Measurements from ENCODE around the gene METTL27. TPM values are rescaled to one million over a fixed set of nuclear protein-coding genes. Genes with fewer than 3 reads are reported as not detected.

METTL27 gene
- total RNA-seq, 4 donors from 2014 or later: 3.6 to 9.2 (median 9.0) TPM; not detected in 1

DNA sequence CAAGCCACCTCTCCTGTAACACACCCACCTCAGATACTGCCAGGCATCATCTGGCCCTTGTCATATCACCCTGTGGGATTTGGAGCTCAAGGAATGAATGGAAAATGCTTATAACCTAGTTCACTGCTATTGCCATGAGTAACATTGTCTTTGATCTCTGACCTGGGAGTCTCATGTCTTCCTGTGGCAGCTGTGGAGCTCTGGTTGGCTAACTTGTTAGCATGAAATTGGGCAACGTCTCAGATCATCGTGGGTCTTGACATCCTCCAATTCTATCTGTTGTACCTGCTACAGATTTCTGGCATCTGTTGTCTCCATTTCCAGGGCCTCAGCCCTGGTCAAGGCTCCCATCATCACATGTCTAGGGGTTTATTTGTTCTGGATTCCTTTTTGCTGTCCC is 16.5 kb upstream of the METTL27 start:
- Histone ChIP-seq H3K36me3 (no peaks in the 10 kb centered on the region), H3K9me3 (no peaks in the 10 kb centered on the region), H3K27ac (no peak overlapping the region), H3K27me3 (peaks cover 0 to 2% of the 10 kb centered on the region in 2 donors), H3K4me3 (no peak overlapping the region), H3K4me1 (peaks cover 0 to 8% (median 0%) of the 10 kb centered on the region in 4 donors)
- DNase-seq (ENCODE audit: low spot score in 2 of 2): no peak
- whole genome bisulfite sequencing, 2 donors: 75 to 81% methylated on average over 2 of the region's 2 CpGs
- TF ChIP-seq POLR2A (IDR thresholded peaks at IDR 0.05): no peak
- no peak for TF ChIP-seq CTCF (IDR thresholded peaks at IDR 0.05)
- TF ChIP-seq EP300 (IDR thresholded peaks at IDR 0.05): no peak

DNA sequence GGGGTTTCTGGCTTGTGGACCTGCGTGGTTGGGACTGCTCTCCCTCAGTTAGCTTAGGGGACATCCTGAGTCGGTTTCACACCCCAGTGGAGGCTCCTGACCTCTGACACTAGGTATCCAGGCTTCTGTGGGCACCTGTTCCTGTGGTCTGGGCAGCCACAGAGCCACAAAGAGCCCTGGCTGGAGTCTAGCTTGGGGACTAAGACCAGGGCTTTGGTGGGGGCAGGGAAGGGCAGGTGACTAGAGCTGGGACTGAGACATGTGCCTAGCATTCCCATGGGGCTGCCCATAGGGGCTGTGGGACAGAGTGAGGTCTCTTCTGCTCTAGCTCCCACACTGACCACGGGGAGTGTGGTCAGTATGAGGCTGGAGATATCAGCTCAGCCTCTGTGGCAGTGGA is 14.6 kb upstream of the METTL27 start:
- Histone ChIP-seq H3K9me3 (no peaks in the 10 kb centered on the region), H3K36me3 (no peaks in the 10 kb centered on the region), H3K27ac (no peak overlapping the region), H3K27me3 (peaks cover 0 to 2% of the 10 kb centered on the region in 2 donors), H3K4me3 (no peak overlapping the region), H3K4me1 (peaks cover 0 to 16% (median 0%) of the 10 kb centered on the region in 4 donors)
- 43 to 68% methylated on average over 3 of the region's 3 CpGs for WGBS, 2 donors
- no peak for DNase-seq (ENCODE audit: low spot score in 2 of 2)
- no peak for TF ChIP-seq CTCF (IDR thresholded peaks at IDR 0.05)
- TF ChIP-seq EP300 (IDR thresholded peaks at IDR 0.05): no peak
- no peak for TF ChIP-seq POLR2A (IDR thresholded peaks at IDR 0.05)

GRCh38 chr7:73852500-73852899 is 10.2 kb upstream of the METTL27 start:
- H3K4me3 ChIP-seq: no peak overlapping the region
- TF ChIP-seq POLR2A (IDR thresholded peaks at IDR 0.05) (no peak), CTCF (IDR thresholded peaks at IDR 0.05) (no peak), EP300 (IDR thresholded peaks at IDR 0.05) (no peak)
- H3K36me3 ChIP-seq: no peaks in the 10 kb centered on the region
- H3K4me1 ChIP-seq: peaks cover 0 to 44% (median 9%) of the 10 kb centered on the region in 4 donors
- 74 to 76% methylated on average over 5 of the region's 5 CpGs for WGBS, 2 donors
- DNase-seq (ENCODE audit: low spot score in 2 of 2): no peak
- H3K27me3 ChIP-seq: peaks cover 0 to 2% of the 10 kb centered on the region in 2 donors
- peak overlapping the region in 2 of 4 donors; percentile 4 to 80 for H3K27ac ChIP-seq
- no peaks in the 10 kb centered on the region for H3K9me3 ChIP-seq

DNA sequence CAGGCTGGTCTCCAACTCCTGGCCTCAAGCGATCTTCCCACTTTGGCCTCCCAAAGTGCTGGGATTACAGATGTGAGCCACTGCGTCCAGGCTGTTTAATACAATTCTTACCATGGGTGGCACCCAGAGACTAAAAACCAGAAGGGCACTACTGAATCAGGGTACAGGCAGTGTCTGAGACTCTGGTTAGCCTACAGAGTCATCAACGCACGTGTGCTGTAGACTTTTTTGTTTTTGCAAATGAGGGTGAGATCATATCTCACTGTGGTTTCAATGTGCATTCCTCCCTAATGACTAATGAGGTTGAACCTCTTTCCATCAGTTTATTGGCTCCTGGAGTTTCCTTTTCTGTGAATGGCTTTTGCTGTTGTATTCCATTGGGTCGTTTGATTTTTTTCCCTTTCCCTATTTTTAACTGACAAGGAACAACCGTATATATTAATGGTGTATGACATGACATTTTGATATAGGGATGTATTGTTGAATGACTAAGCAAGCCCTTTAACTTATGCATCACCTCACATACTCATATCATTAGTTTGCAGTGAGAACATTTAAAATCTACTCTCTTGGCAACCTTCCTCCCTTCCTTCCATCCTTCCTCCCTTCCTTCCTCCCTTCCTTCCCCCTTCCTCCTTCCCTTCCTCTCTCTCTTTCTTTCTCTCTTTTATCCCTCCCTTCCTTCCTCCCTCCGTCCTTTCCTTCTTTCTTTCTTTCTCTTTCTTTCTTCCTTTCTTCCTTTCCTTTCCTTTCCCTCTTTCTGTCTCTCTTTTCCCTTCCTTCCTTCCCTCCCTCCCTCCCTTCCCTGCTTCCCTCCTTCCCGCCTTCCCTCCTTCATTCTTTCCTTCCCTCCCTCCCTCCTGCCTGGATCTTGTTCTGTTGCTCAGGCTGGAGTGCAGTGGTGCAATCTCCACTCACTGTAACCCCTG is 9.4 kb upstream of the METTL27 start:
- H3K4me1 ChIP-seq: peaks cover 0 to 44% (median 9%) of the 10 kb centered on the region in 4 donors
- WGBS, 2 donors: 33 to 38% methylated on average over 8 of the region's 8 CpGs
- H3K27me3 ChIP-seq: peaks cover 0 to 2% of the 10 kb centered on the region in 2 donors
- no peak for DNase-seq (ENCODE audit: low spot score in 2 of 2)
- no peaks in the 10 kb centered on the region for H3K36me3 ChIP-seq
- H3K27ac ChIP-seq: peak overlapping the region in 3 of 4 donors; percentile 62 to 80 (median 80)
- TF ChIP-seq EP300 (IDR thresholded peaks at IDR 0.05) (peak in 1 of 2 donors; percentile 4), CTCF (IDR thresholded peaks at IDR 0.05) (no peak), POLR2A (IDR thresholded peaks at IDR 0.05) (no peak)
- no peak overlapping the region for H3K4me3 ChIP-seq
- H3K9me3 ChIP-seq: no peaks in the 10 kb centered on the region

- peak in 1 of 2 donors; percentile 60 for DNase-seq (ENCODE audit: low spot score in 2 of 2)
- whole genome bisulfite sequencing, 2 donors: 45 to 55% methylated on average over 4 of the region's 4 CpGs
- Histone ChIP-seq H3K36me3 (no peaks in the 10 kb centered on the region), H3K4me1 (peaks cover 0 to 42% (median 9%) of the 10 kb centered on the region in 4 donors), H3K27me3 (peaks cover 0 to 2% of the 10 kb centered on the region in 2 donors), H3K4me3 (no peak overlapping the region), H3K27ac (peak overlapping the region in 3 of 4 donors; percentile 62 to 80 (median 80)), H3K9me3 (no peaks in the 10 kb centered on the region)
- TF ChIP-seq EP300 (IDR thresholded peaks at IDR 0.05): peak in 1 of 2 donors; percentile 82
- TF ChIP-seq CTCF (IDR thresholded peaks at IDR 0.05): no peak
- no peak for TF ChIP-seq POLR2A (IDR thresholded peaks at IDR 0.05)
These were observed 8.5 kb upstream of the METTL27 start for GRCh38 chr7:73850781-73851207.
